B cell (primary cell): ENCODE data around the gene NCAPH2. TPM values are rescaled to one million over a fixed set of nuclear protein-coding genes. Genes with fewer than 3 reads are reported as not detected.

Experiments
- ATAC-seq: fragments of 200-7000 bp; cut with Tn5 transposase; one replicate; pipeline ENCODE4 v1.10.0; 2021; ENCODE audit warnings: low read depth, mild to moderate bottlenecking, moderate number of reproducible peaks, moderate library complexity
- CTCF ChIA-PET: fragments of 350-600 bp; sonication (Branson Sonifier 250); formaldehyde crosslinking; loops from one replicate; lab custom pipeline; 2021; ENCODE audit warnings: antibody characterized with exemption, inconsistent platforms; lab: Charles Lee
- POLR2A ChIA-PET: fragments of 350-600 bp; sonication (Branson Sonifier 250); formaldehyde crosslinking; loops from one replicate; lab custom pipeline; 2021; ENCODE audit warnings: antibody characterized with exemption; lab: Charles Lee
- DNase-seq: peaks from one replicate; pipeline ENCODE4 v3.0.0; 2013
- H2AFZ ChIP-seq: 2 replicates; pipeline ENCODE4 v1.6.1; 2012; ENCODE audit warnings: mild to moderate bottlenecking, low read depth, low read length; ENCODE audit not compliant: insufficient read depth, poor library complexity, severe bottlenecking
- H3K27ac ChIP-seq, 2 donors: 1 replicate in 1 of 2; 2 replicates in 1 of 2; pipeline ENCODE4 v1.5.1; 2012 to 2013; ENCODE audit warnings: low read length in 2 of 2, mild to moderate bottlenecking in 2 of 2, moderate library complexity in 1 of 2
- H3K27me3 ChIP-seq, 4 experiments: fragments of 200-600 bp in 1 of 4; sonication (generic) in 1 of 4; replicated peaks in 1 of 4; 1 replicate in 2 of 4; 2 replicates in 2 of 4; pipeline versions ENCODE4 v1.6.1 to v1.7.0; 2013 to 2016; ENCODE audit warnings: low read length in 3 of 4, mild to moderate bottlenecking in 2 of 4, mixed read lengths in 1 of 4, moderate library complexity in 1 of 4; ENCODE audit not compliant: insufficient read depth in 4 of 4, control insufficient read depth in 3 of 4; ENCODE audit errors: control extremely low read depth in 1 of 4
- H3K36me3 ChIP-seq, 2 experiments: replicated peaks in 1 of 2; 1 replicate in 1 of 2; 2 replicates in 1 of 2; pipeline versions ENCODE4 v1.6.1 to v1.7.1; 2013; ENCODE audit warnings: low read length in 1 of 2; ENCODE audit not compliant: insufficient read depth in 2 of 2, control insufficient read depth in 1 of 2; ENCODE audit errors: control extremely low read depth in 1 of 2, extremely low read depth in 1 of 2
- H3K4me1 ChIP-seq, 2 donors: fragments of 200-600 bp in 1 of 2; sonication (generic) in 1 of 2; 1 replicate in 1 of 2; 2 replicates in 1 of 2; pipeline versions ENCODE4 v1.5.1 to v1.6.1; 2013 to 2017; ENCODE audit warnings: low read length in 2 of 2; ENCODE audit not compliant: control insufficient read depth in 2 of 2, insufficient read depth in 2 of 2
- H3K4me2 ChIP-seq: replicated peaks from 2 replicates; pipeline ENCODE3; 2012; ENCODE audit warnings: mild to moderate bottlenecking, low read depth, low read length; ENCODE audit not compliant: poor library complexity, severe bottlenecking
- H3K4me3 ChIP-seq, 5 experiments: fragments of 200-600 bp in 1 of 5; sonication (generic) in 1 of 5; 1 replicate in 3 of 5; 2 replicates in 2 of 5; pipeline versions ENCODE4 v1.5.1 to v1.7.0; 2011 to 2016; ENCODE audit warnings: low read length in 4 of 5, mild to moderate bottlenecking in 4 of 5, low read depth in 2 of 5, control low read depth in 1 of 5, moderate library complexity in 1 of 5; ENCODE audit not compliant: insufficient read depth in 1 of 5; ENCODE audit errors: control extremely low read depth in 1 of 5, extremely low read depth in 1 of 5
- H3K79me2 ChIP-seq: fragments of 200-600 bp; sonication (generic); one replicate; pipeline ENCODE4 v1.6.0; 2016; ENCODE audit warnings: low read length; ENCODE audit not compliant: control insufficient read depth, insufficient read depth
- H3K9ac ChIP-seq: fragments of 200-600 bp; sonication (generic); 2 replicates; pipeline ENCODE4 v1.6.1; 2017; ENCODE audit warnings: mild to moderate bottlenecking, low read length, moderate library complexity
- H3K9me3 ChIP-seq, 3 donors: one replicate each; pipeline versions ENCODE4 v1.6.1 to v1.7.1; 2013; ENCODE audit warnings: low read length in 2 of 3; ENCODE audit not compliant: control insufficient read depth in 2 of 3, insufficient read depth in 1 of 3; ENCODE audit errors: control extremely low read depth in 1 of 3
- H4K20me1 ChIP-seq: 2 replicates; pipeline ENCODE4 v1.6.0; 2012; ENCODE audit warnings: mild to moderate bottlenecking, low read length; ENCODE audit not compliant: insufficient read depth, control insufficient read depth, poor library complexity, severe bottlenecking
- H3K27ac Mint-ChIP-seq: one replicate; pipeline ENCODE4 v1.8.0; 2021; ENCODE audit warnings: mixed read lengths
- H3K27me3 Mint-ChIP-seq: one replicate; pipeline ENCODE4 v1.8.0; 2021; ENCODE audit warnings: mixed read lengths
- H3K4me1 Mint-ChIP-seq: one replicate; pipeline ENCODE4 v1.8.0; 2021; ENCODE audit warnings: mixed read lengths
- H3K4me3 Mint-ChIP-seq: one replicate; pipeline ENCODE4 v1.8.0; 2021; ENCODE audit warnings: mixed read lengths
- H3K9me3 Mint-ChIP-seq: one replicate; pipeline ENCODE4 v1.8.0; 2022; ENCODE audit warnings: mixed read lengths; ENCODE audit not compliant: insufficient read depth
- EZH2 ChIP-seq: IDR thresholded peaks from 2 replicates; pipeline ENCODE4 v1.6.1; 2012; ENCODE audit warnings: borderline replicate concordance, low read depth, mild to moderate bottlenecking, moderate library complexity, low read length; ENCODE audit not compliant: insufficient read depth, poor library complexity, severe bottlenecking
- WGBS: methylation state at CpG from one replicate; pipeline ENCODE4 v1.1.5; 2013; ENCODE audit warnings: missing lambda C conversion rate; ENCODE audit not compliant: insufficient coverage; 5-methylcytosine and 5-hydroxymethylcytosine counted together
- intact Hi-C: fragments of 100-400 bp; cut with micrococcal nuclease; formaldehyde crosslinking; loops from one replicate; pipeline ENCODE4 v1.10.0; 2022
- polyA plus RNA-seq: library from polyadenylated mRNA; depleted of rRNA; stranded (reverse); fragments of >200 nt; gene quantifications from 2 replicates; pipeline ENCODE4 v1.2.3, GENCODE V29; 2012
- total RNA-seq, 2 donors: library from RNA; stranded (reverse); fragments of 120-200 nt in 1 of 2; gene quantifications; 1 replicate in 1 of 2; 2 replicates in 1 of 2; pipeline versions ENCODE4 v1.2.3 to v1.2.4, GENCODE V29; 2013 to 2022
- TF ChIP-seq, protein P1 (sequence below): fragments of 200-600 bp; IDR thresholded peaks from one replicate; pipeline ENCODE4 v1.8.0; 2022; ENCODE audit warnings: antibody characterized with exemption, mild to moderate bottlenecking

Gene NCAPH2
- total and polyA plus RNA-seq, 2 donors (not counting 1 experiment from before 2014, with no cell fraction given), result 47.1 to 76.9 TPM

GRCh38 chr22:50518606-50519005 is 10.6 kb downstream of the NCAPH2 start:
- no peak overlapping the region for H3K9ac ChIP-seq
- H3K9me3 Mint-ChIP-seq, result no peaks in the 10 kb centered on the region
- DNase-seq (no peak), ATAC-seq (no peak)
- no peaks in the 10 kb centered on the region for H3K27me3 ChIP-seq
- H3K4me1 Mint-ChIP-seq, result peaks cover 2% of the 10 kb centered on the region
- H3K4me1 ChIP-seq, result no peaks in the 10 kb centered on the region
- WGBS, result 96% methylated on average over 7 of the region's 7 CpGs
- no peak overlapping the region for H3K4me2 ChIP-seq
- no peak overlapping the region for H3K4me3 ChIP-seq
- H2AFZ ChIP-seq, result no peak overlapping the region
- no peak overlapping the region for H3K27ac ChIP-seq
- intact Hi-C loops, result no loop called here
- H3K27me3 Mint-ChIP-seq, result no peaks in the 10 kb centered on the region
- ChIA-PET POLR2A (interaction anchor here (1.9 kb wide), 1 partner anchor 11 kb away, joined by 4 read pairs; the partner anchor contains the start of genes LMF2 and NCAPH2), CTCF (interaction anchor here (1.1 kb wide), 1 partner anchor 21 kb away, joined by 3 read pairs; no protein-coding TSS in a partner anchor)
- peaks cover 0 to 64% of the 10 kb centered on the region in 2 experiments for H3K36me3 ChIP-seq
- peaks cover 50% of the 10 kb centered on the region for H4K20me1 ChIP-seq
- H3K9me3 ChIP-seq, result no peaks in the 10 kb centered on the region
- H3K79me2 ChIP-seq, result peaks cover 83% of the 10 kb centered on the region
- TF ChIP-seq, protein P1, sequence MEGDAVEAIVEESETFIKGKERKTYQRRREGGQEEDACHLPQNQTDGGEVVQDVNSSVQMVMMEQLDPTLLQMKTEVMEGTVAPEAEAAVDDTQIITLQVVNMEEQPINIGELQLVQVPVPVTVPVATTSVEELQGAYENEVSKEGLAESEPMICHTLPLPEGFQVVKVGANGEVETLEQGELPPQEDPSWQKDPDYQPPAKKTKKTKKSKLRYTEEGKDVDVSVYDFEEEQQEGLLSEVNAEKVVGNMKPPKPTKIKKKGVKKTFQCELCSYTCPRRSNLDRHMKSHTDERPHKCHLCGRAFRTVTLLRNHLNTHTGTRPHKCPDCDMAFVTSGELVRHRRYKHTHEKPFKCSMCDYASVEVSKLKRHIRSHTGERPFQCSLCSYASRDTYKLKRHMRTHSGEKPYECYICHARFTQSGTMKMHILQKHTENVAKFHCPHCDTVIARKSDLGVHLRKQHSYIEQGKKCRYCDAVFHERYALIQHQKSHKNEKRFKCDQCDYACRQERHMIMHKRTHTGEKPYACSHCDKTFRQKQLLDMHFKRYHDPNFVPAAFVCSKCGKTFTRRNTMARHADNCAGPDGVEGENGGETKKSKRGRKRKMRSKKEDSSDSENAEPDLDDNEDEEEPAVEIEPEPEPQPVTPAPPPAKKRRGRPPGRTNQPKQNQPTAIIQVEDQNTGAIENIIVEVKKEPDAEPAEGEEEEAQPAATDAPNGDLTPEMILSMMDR, result no peak
- TF ChIP-seq EZH2, result no peak
- no peak overlapping the region for H3K4me3 Mint-ChIP-seq
- H3K27ac Mint-ChIP-seq, result no peak overlapping the region

- POLR2A ChIA-PET, result interaction anchor here (1.9 kb wide), 1 partner anchor 11 kb away, joined by 4 read pairs; the partner anchor contains the start of genes LMF2 and NCAPH2
- no peaks in the 10 kb centered on the region for H3K27me3 ChIP-seq
Observed at GRCh38 chr22:50519151-50519550, 11.1 kb downstream of the NCAPH2 start.

More at GRCh38 chr22:50519151-50519550, 11.1 kb downstream of the NCAPH2 start:
- 96% methylated on average over 8 of the region's 8 CpGs for whole genome bisulfite sequencing
- Histone ChIP-seq H3K9me3 (no peaks in the 10 kb centered on the region), H2AFZ (no peak overlapping the region), H3K27ac (no peak overlapping the region), H3K4me2 (no peak overlapping the region), H3K4me1 (peaks cover 0 to 5% of the 10 kb centered on the region in 2 donors), H4K20me1 (peaks cover 49% of the 10 kb centered on the region), H3K79me2 (peaks cover 83% of the 10 kb centered on the region), H3K36me3 (peaks cover 0 to 66% of the 10 kb centered on the region in 2 experiments), H3K9ac (no peak overlapping the region), H3K4me3 (no peak overlapping the region)
- Mint-ChIP-seq H3K4me1 (peaks cover 2% of the 10 kb centered on the region), H3K4me3 (no peak overlapping the region), H3K27me3 (no peaks in the 10 kb centered on the region), H3K9me3 (no peaks in the 10 kb centered on the region), H3K27ac (no peak overlapping the region)
- intact Hi-C loops, result no loop called here
- CTCF ChIA-PET, result interaction anchor here (1.1 to 1.5 kb wide), 2 partner anchors 21 kb away, joined by 3 read pairs; no protein-coding TSS in a partner anchor
- DNase-seq (no peak), ATAC-seq (no peak)
- no peak for TF ChIP-seq EZH2
- TF ChIP-seq, protein P1, result no peak
